H9 (cell line): ENCODE measurements around the gene KDM3A. TPM values are rescaled to one million over a fixed set of nuclear protein-coding genes. Genes with fewer than 3 reads are reported as not detected.

Source experiments
- DNase-seq: peaks from one replicate; pipeline ENCODE4 v3.0.0-alpha.2; 2017
- H2AFZ ChIP-seq: one replicate; pipeline ENCODE4 v1.6.1; 2013; ENCODE audit warnings: mild to moderate bottlenecking, low read length, control low read depth, moderate library complexity
- H2AK5ac ChIP-seq: 2 replicates; pipeline ENCODE4 v1.6.1; 2013; ENCODE audit warnings: low read length, control low read depth, mixed read lengths; ENCODE audit not compliant: insufficient read length
- H2BK120ac ChIP-seq: one replicate; pipeline ENCODE4 v1.6.1; 2013; ENCODE audit warnings: low read depth, mild to moderate bottlenecking, low read length, control low read depth, inconsistent platforms; ENCODE audit not compliant: poor library complexity, severe bottlenecking
- H2BK12ac ChIP-seq: 2 replicates; pipeline ENCODE4 v1.6.1; 2013; ENCODE audit warnings: low read length, control low read depth, mixed read lengths, low read depth; ENCODE audit not compliant: insufficient read length
- H2BK15ac ChIP-seq: 2 replicates; pipeline ENCODE4 v1.6.1; 2013; ENCODE audit warnings: low read depth, low read length, control low read depth
- H2BK20ac ChIP-seq: one replicate; pipeline ENCODE4 v1.6.1; 2013; ENCODE audit warnings: low read depth, mild to moderate bottlenecking, low read length, control low read depth, inconsistent platforms; ENCODE audit not compliant: poor library complexity, severe bottlenecking
- H2BK5ac ChIP-seq: 2 replicates; pipeline ENCODE4 v1.6.1; 2013; ENCODE audit warnings: low read length, control low read depth, mixed read lengths; ENCODE audit not compliant: insufficient read length
- H3K14ac ChIP-seq: 2 replicates; pipeline ENCODE4 v1.6.1; 2013; ENCODE audit warnings: low read length, control low read depth; ENCODE audit not compliant: insufficient read depth
- H3K18ac ChIP-seq: 2 replicates; pipeline ENCODE4 v1.6.1; 2013; ENCODE audit warnings: low read depth, mild to moderate bottlenecking, mixed read lengths, low read length, control low read depth; ENCODE audit not compliant: insufficient read length
- H3K23ac ChIP-seq: 2 replicates; pipeline ENCODE4 v1.6.1; 2013; ENCODE audit warnings: low read length, control low read depth, mixed read lengths, low read depth; ENCODE audit not compliant: insufficient read length
- H3K23me2 ChIP-seq: 2 replicates; pipeline ENCODE4 v1.6.1; 2013; ENCODE audit warnings: low read depth, mild to moderate bottlenecking, mixed read lengths, low read length, control low read depth; ENCODE audit not compliant: insufficient read length, poor library complexity, severe bottlenecking
- H3K27ac ChIP-seq: 2 replicates; pipeline ENCODE4 v1.5.1; 2013; ENCODE audit warnings: low read length, control low read depth, mixed read lengths, low read depth; ENCODE audit not compliant: insufficient read length
- H3K27me3 ChIP-seq: 2 replicates; pipeline ENCODE4 v1.6.1; 2013; ENCODE audit warnings: low read length, control low read depth, inconsistent platforms; ENCODE audit not compliant: insufficient read depth
- H3K4ac ChIP-seq: 2 replicates; pipeline ENCODE4 v1.6.1; 2013; ENCODE audit warnings: low read depth, mild to moderate bottlenecking, control low read depth, inconsistent platforms, low read length, moderate library complexity
- H3K4me1 ChIP-seq: 2 replicates; pipeline ENCODE4 v1.6.1; 2013; ENCODE audit warnings: low read length, control low read depth, inconsistent platforms; ENCODE audit not compliant: insufficient read depth
- H3K4me2 ChIP-seq: 2 replicates; pipeline ENCODE4 v1.6.1; 2013; ENCODE audit warnings: low read length, control low read depth, mixed read lengths; ENCODE audit not compliant: insufficient read length, insufficient read depth
- H3K56ac ChIP-seq: 2 replicates; pipeline ENCODE4 v1.6.1; 2013; ENCODE audit warnings: low read depth, mild to moderate bottlenecking, mixed read lengths, low read length, control low read depth; ENCODE audit not compliant: insufficient read length
- H3K79me1 ChIP-seq: 2 replicates; pipeline ENCODE4 v1.6.1; 2013; ENCODE audit warnings: low read depth, mild to moderate bottlenecking, moderate library complexity, low read length, control low read depth, inconsistent platforms; ENCODE audit not compliant: insufficient read depth, poor library complexity, severe bottlenecking
- H3K79me2 ChIP-seq: 2 replicates; pipeline ENCODE4 v1.6.1; 2013; ENCODE audit warnings: low read length, control low read depth, inconsistent platforms; ENCODE audit not compliant: insufficient read depth
- H3K9ac ChIP-seq: 2 replicates; pipeline ENCODE4 v1.6.1; 2013; ENCODE audit warnings: low read length, control low read depth, mixed read lengths; ENCODE audit not compliant: insufficient read length; ENCODE audit errors: extremely low read depth
- H3K9me3 ChIP-seq: one replicate; pipeline ENCODE4 v1.6.1; 2013; ENCODE audit warnings: low read depth, low read length, inconsistent platforms; ENCODE audit not compliant: control insufficient read depth
- H3T11ph ChIP-seq: one replicate; pipeline ENCODE4 v1.6.1; 2013; ENCODE audit warnings: mild to moderate bottlenecking, low read length, control low read depth, inconsistent platforms
- H4K20me1 ChIP-seq: one replicate; pipeline ENCODE4 v1.6.1; 2013; ENCODE audit not compliant: control insufficient read depth, insufficient read length, insufficient read depth
- H4K5ac ChIP-seq: 2 replicates; pipeline ENCODE4 v1.6.1; 2013; ENCODE audit warnings: low read depth, mild to moderate bottlenecking, mixed read lengths, low read length, control low read depth; ENCODE audit not compliant: insufficient read length
- H4K8ac ChIP-seq: replicated peaks from 2 replicates; pipeline ENCODE4 v1.6.1; 2013; ENCODE audit warnings: low read length, control low read depth, mixed read lengths, low read depth; ENCODE audit not compliant: insufficient read length
- H4K91ac ChIP-seq: 2 replicates; pipeline ENCODE4 v1.6.1; 2013; ENCODE audit warnings: low read depth, mild to moderate bottlenecking, moderate library complexity, mixed read lengths, low read length, control low read depth; ENCODE audit not compliant: insufficient read length
- H3K27ac Mint-ChIP-seq, 3 experiments: 2 replicates in 2 of 3; 3 replicates in 1 of 3; pipeline ENCODE4 v1.8.0; 2020 to 2021; ENCODE audit warnings: mixed read lengths in 3 of 3, mild to moderate bottlenecking in 1 of 3, moderate library complexity in 1 of 3
- H3K27me3 Mint-ChIP-seq: 2 replicates; pipeline ENCODE4 v1.8.0; 2021; ENCODE audit warnings: low read depth, mild to moderate bottlenecking, moderate library complexity, mixed read lengths
- H3K36me3 Mint-ChIP-seq, 3 experiments: 2 replicates in 2 of 3; 3 replicates in 1 of 3; pipeline ENCODE4 v1.8.0; 2020 to 2021; ENCODE audit warnings: low read depth in 3 of 3, mixed read lengths in 3 of 3; ENCODE audit not compliant: insufficient read depth in 1 of 3
- H3K4me1 Mint-ChIP-seq, 2 experiments: 2 replicates each; pipeline ENCODE4 v1.8.0; 2020; ENCODE audit warnings: mixed read lengths in 2 of 2
- H3K4me3 Mint-ChIP-seq, 2 experiments: 2 replicates in 1 of 2; 3 replicates in 1 of 2; pipeline ENCODE4 v1.8.0; 2020 to 2021; ENCODE audit warnings: mild to moderate bottlenecking in 2 of 2, mixed read lengths in 2 of 2, moderate library complexity in 1 of 2
- H3K9me3 Mint-ChIP-seq, 2 experiments: 2 replicates in 1 of 2; 3 replicates in 1 of 2; pipeline ENCODE4 v1.8.0; 2020; ENCODE audit warnings: mild to moderate bottlenecking in 2 of 2, mixed read lengths in 2 of 2, moderate library complexity in 1 of 2
- WGBS: extraction: QIAGEN DNeasy Blood & Tissue Kit; methylation state at CpG from one replicate; pipeline ENCODE4 v1.1.7; 2013; ENCODE audit warnings: missing lambda C conversion rate, low lambda C conversion rate, mixed read lengths; ENCODE audit not compliant: insufficient read length; ENCODE audit errors: extremely low coverage; 5-methylcytosine and 5-hydroxymethylcytosine counted together
- total RNA-seq: library from RNA; stranded (reverse); gene quantifications from 2 replicates; pipeline ENCODE4 v1.2.1, GENCODE V29; 2021
- TF ChIP-seq, protein P1 (sequence below): fragments of 200-600 bp; sonication (generic); conservative IDR thresholded peaks from 3 replicates; pipeline ENCODE4 v1.8.0; 2021; ENCODE audit warnings: antibody characterized with exemption, mild to moderate bottlenecking

Gene KDM3A
- total RNA-seq, 1 experiment from 2014 or later = 28.1 TPM

DNA sequence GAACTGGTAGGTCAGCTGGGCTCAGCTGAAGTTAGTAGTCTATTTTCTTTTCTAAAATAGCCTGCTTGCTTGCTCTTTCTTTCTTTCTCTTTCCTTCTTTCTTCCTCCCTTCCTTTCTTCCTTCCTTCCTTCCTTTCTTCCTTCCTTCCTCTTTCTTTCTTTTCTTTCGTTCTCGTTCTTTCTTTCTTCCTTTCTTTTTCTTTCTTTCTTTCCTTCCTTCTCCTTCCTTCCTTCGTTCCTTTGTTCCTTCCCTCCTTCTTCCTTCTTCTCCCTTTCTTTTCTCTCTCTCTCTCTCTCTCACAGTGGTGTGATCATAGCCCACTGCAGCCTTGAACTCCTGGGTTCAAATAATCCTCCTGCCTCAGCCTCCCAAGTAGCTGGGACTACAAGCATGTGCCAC, 29.2 kb upstream of the KDM3A start:
- WGBS = 100% methylated on average over 1 of the region's 3 CpGs
- Histone ChIP-seq H3K79me1 (no peaks in the 10 kb centered on the region), H2BK15ac (no peak overlapping the region), H2AK5ac (no peak overlapping the region), H3K27ac (no peak overlapping the region), H3K9me3 (no peaks in the 10 kb centered on the region), H3K56ac (no peak overlapping the region), H3K4me1 (no peaks in the 10 kb centered on the region), H4K20me1 (no peaks in the 10 kb centered on the region), H3K9ac (no peak overlapping the region), H3K79me2 (no peaks in the 10 kb centered on the region), H4K91ac (no peak overlapping the region), H2BK12ac (no peak overlapping the region), H3K14ac (no peak overlapping the region), H4K8ac (no peak overlapping the region), H3K27me3 (no peaks in the 10 kb centered on the region), H3K18ac (no peak overlapping the region), H2AFZ (no peak overlapping the region), H3T11ph (no peak overlapping the region), H3K4ac (no peak overlapping the region), H3K23me2 (no peaks in the 10 kb centered on the region), H2BK120ac (no peak overlapping the region), H2BK5ac (no peak overlapping the region), H3K23ac (no peak overlapping the region), H4K5ac (no peak overlapping the region), H2BK20ac (no peak overlapping the region), H3K4me2 (no peak overlapping the region)
- TF ChIP-seq, protein P1, sequence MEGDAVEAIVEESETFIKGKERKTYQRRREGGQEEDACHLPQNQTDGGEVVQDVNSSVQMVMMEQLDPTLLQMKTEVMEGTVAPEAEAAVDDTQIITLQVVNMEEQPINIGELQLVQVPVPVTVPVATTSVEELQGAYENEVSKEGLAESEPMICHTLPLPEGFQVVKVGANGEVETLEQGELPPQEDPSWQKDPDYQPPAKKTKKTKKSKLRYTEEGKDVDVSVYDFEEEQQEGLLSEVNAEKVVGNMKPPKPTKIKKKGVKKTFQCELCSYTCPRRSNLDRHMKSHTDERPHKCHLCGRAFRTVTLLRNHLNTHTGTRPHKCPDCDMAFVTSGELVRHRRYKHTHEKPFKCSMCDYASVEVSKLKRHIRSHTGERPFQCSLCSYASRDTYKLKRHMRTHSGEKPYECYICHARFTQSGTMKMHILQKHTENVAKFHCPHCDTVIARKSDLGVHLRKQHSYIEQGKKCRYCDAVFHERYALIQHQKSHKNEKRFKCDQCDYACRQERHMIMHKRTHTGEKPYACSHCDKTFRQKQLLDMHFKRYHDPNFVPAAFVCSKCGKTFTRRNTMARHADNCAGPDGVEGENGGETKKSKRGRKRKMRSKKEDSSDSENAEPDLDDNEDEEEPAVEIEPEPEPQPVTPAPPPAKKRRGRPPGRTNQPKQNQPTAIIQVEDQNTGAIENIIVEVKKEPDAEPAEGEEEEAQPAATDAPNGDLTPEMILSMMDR = no peak
- Mint-ChIP-seq H3K4me1 (peaks cover 3 to 6% of the 10 kb centered on the region in 2 experiments; a peak in 3 of 4 replicates), H3K27me3 (peaks cover 6% of the 10 kb centered on the region; the same call in 1 of the 2 replicates), H3K9me3 (peaks cover 7 to 16% of the 10 kb centered on the region in 2 experiments; a peak in 4 of 5 replicates), H3K4me3 (no peak overlapping the region), H3K27ac (no peak overlapping the region), H3K36me3 (peaks cover 0 to 4% (median 0%) of the 10 kb centered on the region in 3 experiments; a peak in 2 of 7 replicates)
- no peak for DNase-seq
